ENCODE results near the gene SIRPD.
"Not testable (repeated sequence)": the region's sequence is repeated elsewhere in the genome, so short reads cannot be mapped to it uniquely, and the experiment has no call there.

The SIRPD gene

GRCh38 chr20:1557605-1558004, at the start of gene SIRPD:
TSS of gene SIRPD (minus strand) at chr20:1557705. CDS start at chr20:1557653, 52 bp downstream.
- DNase-seq (ENCODE audit: low spot score): no peak

- DNase-seq (ENCODE audit: low spot score): no peak
These were observed 43.2 kb upstream of the SIRPD start for GRCh38 chr20:1600736-1601135.

GRCh38 chr20:1595333-1595732, 37.8 kb upstream of the SIRPD start:
- DNase-seq (ENCODE audit: low spot score): no peak

- no peak for DNase-seq (ENCODE audit: low spot score)
These were observed 31.3 kb upstream of the SIRPD start for GRCh38 chr20:1588533-1589460.

GRCh38 chr20:1587781-1588532, 30.5 kb upstream of the SIRPD start:
- DNase-seq (ENCODE audit: low spot score): no peak

- no peak for DNase-seq (ENCODE audit: low spot score)
These were observed 22.0 kb upstream of the SIRPD start for GRCh38 chr20:1579488-1579887.

GRCh38 chr20:1577906-1578305, 20.4 kb upstream of the SIRPD start:
- no peak for DNase-seq (ENCODE audit: low spot score)

GRCh38 chr20:1577313-1577712, 19.8 kb upstream of the SIRPD start:
- DNase-seq (ENCODE audit: low spot score): not testable (repeated sequence)

GRCh38 chr20:1576641-1577040, 19.1 kb upstream of the SIRPD start:
- DNase-seq (ENCODE audit: low spot score): no peak

GRCh38 chr20:1576003-1576402, 18.5 kb upstream of the SIRPD start:
- DNase-seq (ENCODE audit: low spot score): not testable (repeated sequence)

GRCh38 chr20:1571583-1571982, 14.1 kb upstream of the SIRPD start:
- not testable (repeated sequence) for DNase-seq (ENCODE audit: low spot score)

- no peak for DNase-seq (ENCODE audit: low spot score)
These were observed 11.9 kb upstream of the SIRPD start for GRCh38 chr20:1569415-1569881.

GRCh38 chr20:1568163-1568490, 10.6 kb upstream of the SIRPD start:
- no peak for DNase-seq (ENCODE audit: low spot score)

GRCh38 chr20:1567392-1568162, 10.1 kb upstream of the SIRPD start:
- DNase-seq (ENCODE audit: low spot score): no peak

- DNase-seq (ENCODE audit: low spot score): no peak
These were observed 9.2 kb upstream of the SIRPD start for GRCh38 chr20:1566701-1567100.

GRCh38 chr20:1565461-1565860, 8.0 kb upstream of the SIRPD start:
- DNase-seq (ENCODE audit: low spot score): no peak

- DNase-seq (ENCODE audit: low spot score): no peak
These were observed 6.1 kb upstream of the SIRPD start for GRCh38 chr20:1563598-1563997.

- DNase-seq (ENCODE audit: low spot score): no peak
These were observed 5.1 kb upstream of the SIRPD start for GRCh38 chr20:1562622-1563021.

- no peak for DNase-seq (ENCODE audit: low spot score)
These were observed 3.8 kb upstream of the SIRPD start for GRCh38 chr20:1561350-1561749.

- no peak for DNase-seq (ENCODE audit: low spot score)
These were observed 1.6 kb downstream of the SIRPD start for GRCh38 chr20:1555952-1556351.

GRCh38 chr20:1539816-1540419, 17.6 kb downstream of the SIRPD start:
- DNase-seq (ENCODE audit: low spot score): no peak

- DNase-seq (ENCODE audit: low spot score): no peak
These were observed 18.9 kb downstream of the SIRPD start for GRCh38 chr20:1538655-1539054.
